HG03159 (cell line): Measurements from ENCODE around the gene RELB.
"Not testable (repeated sequence)": the region's sequence is repeated elsewhere in the genome, so short reads cannot be mapped to it uniquely, and the experiment has no call there.

ENCODE experiments used
- ATAC-seq: cut with Tn5 transposase; IDR thresholded peaks from one replicate; pipeline ENCODE4 v1.9.1; 2021; ENCODE audit warnings: mild to moderate bottlenecking, moderate library complexity; ENCODE audit not compliant: unreplicated experiment

The RELB gene

GRCh38 chr19:44986389-44986788 is 14.9 kb upstream of the RELB start:
- ATAC-seq: no peak

DNA sequence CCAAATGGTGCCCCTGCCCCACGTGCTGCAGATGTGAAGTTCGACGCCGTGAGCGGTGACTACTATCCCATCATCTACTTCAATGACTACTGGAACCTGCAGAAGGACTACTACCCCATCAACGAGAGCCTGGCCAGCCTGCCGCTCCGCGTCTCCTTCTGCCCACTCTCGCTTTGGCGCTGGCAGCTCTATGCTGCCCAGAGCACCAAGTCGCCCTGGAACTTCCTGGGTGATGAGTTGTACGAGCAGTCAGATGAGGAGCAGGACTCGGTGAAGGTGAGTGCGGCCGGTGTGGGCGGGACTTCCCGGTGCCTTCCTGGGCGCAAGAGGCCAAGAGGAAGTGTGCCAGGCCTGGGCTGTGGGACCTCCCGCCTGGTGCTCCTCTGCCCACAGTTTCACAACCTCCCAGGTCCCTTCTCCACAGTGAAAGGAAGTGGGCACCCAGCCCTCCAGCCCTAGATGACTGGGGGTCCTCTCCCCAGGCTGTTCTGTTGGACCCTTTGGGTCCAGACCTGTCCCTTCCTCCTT is 14.1 kb upstream of the RELB start:
- ATAC-seq: no peak

GRCh38 chr19:44988273-44988672 is 13.0 kb upstream of the RELB start:
- no peak for ATAC-seq

GRCh38 chr19:44988896-44989556 is 12.2 kb upstream of the RELB start:
- ATAC-seq: no peak

GRCh38 chr19:44990459-44990858 is 10.8 kb upstream of the RELB start:
- ATAC-seq: no peak

- ATAC-seq: no peak
Measured at GRCh38 chr19:44990966-44991365, 10.3 kb upstream of the RELB start.

GRCh38 chr19:44992336-44993163 is 8.7 kb upstream of the RELB start:
- ATAC-seq: no peak

- no peak for ATAC-seq
Measured at GRCh38 chr19:44993526-44993925, 7.7 kb upstream of the RELB start.

DNA sequence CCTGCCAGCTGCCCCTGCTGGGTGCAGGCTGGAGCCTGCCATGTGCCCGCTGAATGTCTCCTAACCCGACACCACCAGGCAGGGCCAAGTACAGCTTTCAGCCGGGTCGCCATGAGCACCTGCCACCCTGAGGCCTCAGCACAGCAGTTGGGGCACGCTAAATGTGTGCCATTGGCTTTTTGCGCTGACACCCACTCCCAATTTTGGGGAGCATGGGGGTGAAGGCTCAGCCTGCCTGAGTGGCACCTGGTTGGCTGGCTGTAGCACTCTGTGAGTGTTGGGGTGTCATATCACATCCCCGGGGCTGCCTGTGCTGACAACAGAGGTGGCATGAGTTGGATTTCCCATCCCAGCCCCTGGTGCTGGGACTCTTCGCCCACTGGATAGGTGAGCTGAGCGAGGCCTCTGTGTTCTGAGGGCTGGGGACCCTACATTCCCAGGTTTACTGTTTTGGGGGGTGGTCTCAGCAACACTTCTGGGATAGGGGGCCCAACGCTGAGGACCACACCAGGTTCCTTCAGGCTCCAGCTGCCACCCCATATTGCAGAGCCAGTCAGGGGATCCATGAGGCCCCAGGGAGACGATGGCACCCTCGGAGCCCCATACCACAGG is 7.2 kb upstream of the RELB start:
- ATAC-seq: no peak

- ATAC-seq: no peak
Measured at GRCh38 chr19:44998025-44998424, 3.2 kb upstream of the RELB start.

DNA sequence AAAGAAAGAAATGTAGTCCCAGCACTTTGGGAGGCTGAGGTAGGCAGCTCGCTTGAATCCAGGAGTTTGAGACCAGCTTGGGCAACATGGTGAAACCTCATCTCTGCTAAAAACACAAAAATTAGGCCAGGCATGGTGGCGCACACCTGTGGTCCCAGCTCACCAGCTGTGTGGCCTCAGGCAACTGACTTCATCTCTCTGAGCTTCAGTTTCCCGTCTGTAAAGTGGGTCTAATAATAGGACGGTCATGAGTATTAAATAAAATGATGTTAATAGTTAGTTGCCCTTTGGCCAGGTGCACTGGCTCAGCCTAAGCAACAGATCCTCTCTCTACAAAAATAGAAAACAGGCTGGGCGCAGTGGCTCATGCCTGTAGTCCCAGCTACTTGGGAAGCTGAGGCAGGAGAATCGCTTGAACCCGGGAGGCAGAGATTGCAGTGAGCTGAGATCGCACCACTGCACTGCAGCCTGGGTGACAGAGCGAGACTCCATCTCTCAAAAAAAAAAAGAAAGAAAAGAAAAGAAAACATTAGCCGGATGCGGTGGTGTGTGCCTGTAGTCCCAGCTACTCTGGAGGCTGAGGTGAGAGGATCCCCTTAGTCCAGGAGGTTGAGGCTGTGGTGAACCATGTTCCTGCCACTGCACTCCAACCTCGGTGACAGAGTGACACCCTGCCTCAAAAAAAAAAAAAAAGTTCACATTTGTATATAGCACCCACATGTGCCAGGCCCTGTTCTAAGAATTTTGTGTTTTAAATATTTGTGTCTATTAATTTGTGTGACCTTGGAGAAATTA is 1.9 kb upstream of the RELB start:
- ATAC-seq: not testable (repeated sequence)

DNA sequence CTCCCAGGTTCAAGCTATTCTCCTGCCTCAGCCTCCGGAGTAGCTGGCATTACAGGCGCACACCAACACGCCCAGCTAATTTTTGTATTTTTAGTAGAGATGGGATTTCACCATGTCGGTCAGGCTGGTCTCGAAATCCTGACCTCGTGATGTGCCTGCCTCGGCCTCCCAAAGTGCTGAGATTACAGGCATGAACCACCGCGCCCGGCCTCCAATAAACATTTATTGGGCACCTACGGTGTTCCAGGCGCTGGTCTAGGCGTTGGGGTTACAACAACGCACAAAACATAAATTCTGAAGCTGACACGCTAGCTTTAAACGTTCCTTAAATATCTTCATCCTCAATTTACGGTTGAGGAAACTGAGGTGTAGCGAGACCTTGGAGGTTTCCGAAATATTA is 599 bp upstream of the RELB start:
- not testable (repeated sequence) for ATAC-seq

DNA sequence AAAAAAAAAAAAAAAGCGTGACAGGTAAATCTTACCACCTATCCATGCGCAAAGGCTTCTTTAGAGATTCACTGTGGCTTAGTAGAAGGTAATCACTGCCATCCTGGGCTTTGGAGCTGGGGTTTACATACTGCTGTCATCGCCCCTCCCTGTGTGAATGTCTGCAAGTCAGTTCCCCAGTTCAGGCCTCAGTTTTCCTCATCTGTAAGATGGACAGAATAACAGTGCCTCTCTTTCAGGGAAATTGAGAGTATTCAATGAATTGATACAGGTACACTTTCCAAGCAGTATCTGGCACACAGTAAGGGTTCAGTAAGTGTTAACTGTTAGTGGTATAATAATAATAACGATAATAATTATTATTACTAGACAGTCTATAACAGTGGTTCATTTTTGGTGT is 2.2 kb downstream of the RELB start:
- no peak for ATAC-seq

DNA sequence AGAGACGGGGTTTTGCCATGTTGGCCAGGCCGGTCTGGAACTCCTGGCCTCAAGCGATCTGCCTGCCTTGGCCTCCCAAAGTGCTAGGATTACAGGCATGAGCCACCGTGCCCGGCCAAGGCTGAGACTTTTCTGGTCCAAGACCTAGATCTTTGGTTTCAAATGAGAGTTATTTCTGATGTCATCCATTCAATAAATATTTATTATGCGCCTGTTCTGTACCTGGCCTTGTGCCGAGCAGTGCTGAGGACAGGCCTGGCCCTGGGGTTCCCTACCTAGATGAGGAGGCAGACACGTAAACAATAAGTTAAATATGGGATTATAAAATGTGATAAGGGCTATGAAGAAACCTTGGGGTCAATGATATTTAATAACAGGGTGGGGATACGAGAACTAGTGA is 4.5 kb downstream of the RELB start:
- ATAC-seq: no peak

DNA sequence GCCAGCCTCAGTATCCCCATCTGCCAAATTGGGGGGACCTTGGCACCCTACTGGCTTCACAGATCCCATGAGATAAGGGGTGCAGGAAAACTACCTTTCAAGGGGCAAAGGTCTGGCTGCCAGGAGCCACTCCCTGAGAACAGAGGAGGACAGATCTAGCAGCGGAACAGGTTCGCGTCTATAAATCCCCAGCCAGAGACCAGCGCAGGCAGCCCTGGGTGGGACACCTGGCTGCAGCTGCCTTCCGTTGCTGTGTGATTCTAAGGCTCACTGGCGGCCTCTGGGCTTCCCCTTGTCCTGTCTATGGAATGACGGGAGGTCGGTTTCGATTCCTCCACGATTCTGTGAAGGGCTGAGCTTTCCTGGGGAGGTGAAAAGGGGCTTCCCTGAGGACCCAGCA is 7.3 kb downstream of the RELB start:
- ATAC-seq: no peak

- no peak for ATAC-seq
Measured at GRCh38 chr19:45009625-45010255, 8.5 kb downstream of the RELB start.

DNA sequence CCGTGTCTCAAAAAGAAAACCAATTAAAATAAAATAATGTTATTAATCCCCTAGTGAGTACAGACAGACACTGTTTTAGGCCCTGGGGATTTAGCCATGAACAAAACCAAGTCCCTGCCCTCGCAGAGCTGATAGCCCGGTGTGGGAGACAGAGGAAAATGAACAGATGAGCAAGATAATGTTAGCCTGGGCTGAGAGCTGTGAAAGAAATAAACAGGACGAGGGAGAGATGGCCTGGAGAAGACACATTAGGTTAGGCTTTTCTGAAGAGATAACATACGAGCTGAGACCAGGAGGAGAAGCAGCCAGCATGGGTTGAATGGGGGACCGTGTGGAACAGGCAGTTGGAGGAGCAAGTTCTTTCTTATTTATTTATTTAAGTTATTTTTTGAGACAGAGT is 9.0 kb downstream of the RELB start:
- ATAC-seq: no peak

DNA sequence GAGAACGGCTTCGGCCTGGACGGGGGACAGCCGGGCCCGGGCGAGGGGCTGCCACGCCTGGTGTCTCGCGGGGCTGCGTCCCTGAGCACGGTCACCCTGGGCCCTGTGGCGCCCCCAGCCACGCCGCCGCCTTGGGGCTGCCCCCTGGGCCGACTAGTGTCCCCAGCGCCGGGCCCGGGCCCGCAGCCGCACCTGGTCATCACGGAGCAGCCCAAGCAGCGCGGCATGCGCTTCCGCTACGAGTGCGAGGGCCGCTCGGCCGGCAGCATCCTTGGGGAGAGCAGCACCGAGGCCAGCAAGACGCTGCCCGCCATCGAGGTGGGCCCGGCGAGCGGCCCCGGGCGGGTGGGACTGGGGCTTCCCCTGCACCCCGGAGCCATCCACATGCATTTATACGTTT is 10.7 kb downstream of the RELB start:
- no peak for ATAC-seq

GRCh38 chr19:45016388-45017314 is 15.4 kb downstream of the RELB start:
- peak; percentile 81 for ATAC-seq
